Breast epithelium (tissue), 4 donors: ENCODE data around the gene ZNF783. TPM values are rescaled to one million over a fixed set of nuclear protein-coding genes. Genes with fewer than 3 reads are reported as not detected.

Experiments used
- DNase-seq, 2 donors: peaks; one replicate each; pipeline ENCODE4 v3.0.0-alpha.2; 2019; ENCODE audit warnings: low spot score in 2 of 2
- H3K27ac ChIP-seq, 2 donors: fragments of 200-600 bp; sonication (generic) in 1 of 2; one replicate each; pipeline ENCODE4 v1.5.1; 2016 to 2019; ENCODE audit warnings: mild to moderate bottlenecking in 1 of 2
- H3K27me3 ChIP-seq, 2 donors: fragments of 200-600 bp; sonication (generic) in 1 of 2; one replicate each; pipeline versions ENCODE4 v1.5.1 to v1.6.0; 2017 to 2019; ENCODE audit warnings: control low read depth in 1 of 2, mild to moderate bottlenecking in 1 of 2
- H3K36me3 ChIP-seq: fragments of 200-600 bp; one replicate; pipeline ENCODE4 v1.5.1; 2019
- H3K4me1 ChIP-seq, 2 donors: fragments of 200-600 bp; sonication (generic); one replicate each; pipeline ENCODE4 v1.5.1; 2016 to 2019; ENCODE audit warnings: control low read depth in 1 of 2
- H3K4me3 ChIP-seq, 3 donors: fragments of 200-600 bp; sonication (generic); 1 replicate in 2 of 3; 2 replicates in 1 of 3; pipeline ENCODE4 v1.5.1; 2016 to 2019; ENCODE audit warnings: mild to moderate bottlenecking in 3 of 3, moderate library complexity in 2 of 3
- H3K9me3 ChIP-seq, 2 donors: fragments of 200-600 bp; sonication (generic) in 1 of 2; one replicate each; pipeline ENCODE4 v1.5.1; 2016 to 2019; ENCODE audit warnings: control low read depth in 1 of 2
- POLR2A ChIP-seq: fragments of 450-650 bp; IDR thresholded peaks from one replicate; pipeline ENCODE4 v1.6.1; 2016; ENCODE audit warnings: antibody characterized with exemption, mild to moderate bottlenecking, moderate library complexity
- POLR2AphosphoS5 ChIP-seq, 3 donors: sonication (generic); formaldehyde crosslinking; IDR thresholded peaks; one replicate each; pipeline ENCODE4 v1.6.1; 2017; ENCODE audit warnings: antibody characterized with exemption in 3 of 3
- intact Hi-C: fragments of 100-400 bp; cut with DNase I; formaldehyde crosslinking; loops from one replicate; pipeline ENCODE4 v1.15.1; 2023; ENCODE audit warnings: low total_unique reads
- total RNA-seq, 3 donors: library from RNA; depleted of rRNA; stranded (reverse); fragments of >200 nt; gene quantifications; one replicate each; pipeline ENCODE4 v1.1.0, GENCODE V29; 2016
- TF ChIP-seq, protein P1 (sequence below), 3 donors: fragments of 450-650 bp; IDR thresholded peaks; one replicate each; pipeline ENCODE4 v1.5.1; 2016 to 2017; ENCODE audit warnings: antibody characterized with exemption in 3 of 3, mild to moderate bottlenecking in 3 of 3, moderate library complexity in 3 of 3

The ZNF783 gene
- total RNA-seq, 3 donors from 2014 or later: 13.6 to 23.9 (median 17.6) TPM

- TF ChIP-seq POLR2AphosphoS5 (IDR thresholded peaks at IDR 0.05): no peak
- TF ChIP-seq, protein P1, sequence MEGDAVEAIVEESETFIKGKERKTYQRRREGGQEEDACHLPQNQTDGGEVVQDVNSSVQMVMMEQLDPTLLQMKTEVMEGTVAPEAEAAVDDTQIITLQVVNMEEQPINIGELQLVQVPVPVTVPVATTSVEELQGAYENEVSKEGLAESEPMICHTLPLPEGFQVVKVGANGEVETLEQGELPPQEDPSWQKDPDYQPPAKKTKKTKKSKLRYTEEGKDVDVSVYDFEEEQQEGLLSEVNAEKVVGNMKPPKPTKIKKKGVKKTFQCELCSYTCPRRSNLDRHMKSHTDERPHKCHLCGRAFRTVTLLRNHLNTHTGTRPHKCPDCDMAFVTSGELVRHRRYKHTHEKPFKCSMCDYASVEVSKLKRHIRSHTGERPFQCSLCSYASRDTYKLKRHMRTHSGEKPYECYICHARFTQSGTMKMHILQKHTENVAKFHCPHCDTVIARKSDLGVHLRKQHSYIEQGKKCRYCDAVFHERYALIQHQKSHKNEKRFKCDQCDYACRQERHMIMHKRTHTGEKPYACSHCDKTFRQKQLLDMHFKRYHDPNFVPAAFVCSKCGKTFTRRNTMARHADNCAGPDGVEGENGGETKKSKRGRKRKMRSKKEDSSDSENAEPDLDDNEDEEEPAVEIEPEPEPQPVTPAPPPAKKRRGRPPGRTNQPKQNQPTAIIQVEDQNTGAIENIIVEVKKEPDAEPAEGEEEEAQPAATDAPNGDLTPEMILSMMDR (IDR thresholded peaks at IDR 0.05): no peak
Measured at GRCh38 chr7:149255174-149255573, 6.8 kb upstream of the ZNF783 start.

GRCh38 chr7:149256568-149256967, 5.4 kb upstream of the ZNF783 start:
- Histone ChIP-seq H3K4me1 (no peaks in the 10 kb centered on the region), H3K27me3 (no peaks in the 10 kb centered on the region), H3K27ac (no peak overlapping the region), H3K9me3 (no peaks in the 10 kb centered on the region), H3K36me3 (peaks cover 4% of the 10 kb centered on the region), H3K4me3 (no peak overlapping the region)
- no peak for DNase-seq
- intact Hi-C loops: no loop called here
- no peak for TF ChIP-seq POLR2AphosphoS5 (IDR thresholded peaks at IDR 0.05)
- TF ChIP-seq, protein P1 (IDR thresholded peaks at IDR 0.05): no peak
- no peak for TF ChIP-seq POLR2A

More at GRCh38 chr7:149255174-149255573, 6.8 kb upstream of the ZNF783 start:
- no peak for DNase-seq
- Histone ChIP-seq H3K27ac (no peak overlapping the region), H3K27me3 (no peaks in the 10 kb centered on the region), H3K9me3 (no peaks in the 10 kb centered on the region), H3K36me3 (peaks cover 4% of the 10 kb centered on the region), H3K4me1 (no peaks in the 10 kb centered on the region), H3K4me3 (no peak overlapping the region)
- intact Hi-C loops: no loop called here

DNA sequence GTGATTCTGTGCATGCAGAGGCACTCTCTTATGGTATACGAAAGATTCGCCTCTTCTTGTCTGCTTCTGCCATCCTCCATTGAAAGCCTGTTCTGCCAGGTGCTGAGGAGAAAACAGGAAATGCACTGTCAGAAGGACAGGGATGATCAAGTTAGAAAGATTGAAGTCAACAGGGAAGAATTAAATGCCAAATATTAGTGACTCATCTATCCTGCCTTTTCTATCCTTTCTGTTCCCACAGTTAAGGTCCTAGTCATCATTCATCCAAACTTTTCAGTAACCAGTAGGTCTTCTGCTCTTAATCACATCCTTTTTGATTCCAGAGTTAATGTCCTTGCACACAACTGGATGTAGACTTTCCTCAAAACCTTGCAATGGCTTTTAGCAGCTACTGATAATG, 4.8 kb upstream of the ZNF783 start:
- no peaks in the 10 kb centered on the region for H3K4me1 ChIP-seq
- peaks cover 4% of the 10 kb centered on the region for H3K36me3 ChIP-seq
- H3K9me3 ChIP-seq: no peaks in the 10 kb centered on the region
- intact Hi-C loops: no loop called here
- H3K27ac ChIP-seq: no peak overlapping the region
- TF ChIP-seq POLR2AphosphoS5 (IDR thresholded peaks at IDR 0.05) (no peak), POLR2A (no peak)
- TF ChIP-seq, protein P1 (IDR thresholded peaks at IDR 0.05): no peak
- H3K4me3 ChIP-seq: no peak overlapping the region
- no peaks in the 10 kb centered on the region for H3K27me3 ChIP-seq
- no peak for DNase-seq

DNA sequence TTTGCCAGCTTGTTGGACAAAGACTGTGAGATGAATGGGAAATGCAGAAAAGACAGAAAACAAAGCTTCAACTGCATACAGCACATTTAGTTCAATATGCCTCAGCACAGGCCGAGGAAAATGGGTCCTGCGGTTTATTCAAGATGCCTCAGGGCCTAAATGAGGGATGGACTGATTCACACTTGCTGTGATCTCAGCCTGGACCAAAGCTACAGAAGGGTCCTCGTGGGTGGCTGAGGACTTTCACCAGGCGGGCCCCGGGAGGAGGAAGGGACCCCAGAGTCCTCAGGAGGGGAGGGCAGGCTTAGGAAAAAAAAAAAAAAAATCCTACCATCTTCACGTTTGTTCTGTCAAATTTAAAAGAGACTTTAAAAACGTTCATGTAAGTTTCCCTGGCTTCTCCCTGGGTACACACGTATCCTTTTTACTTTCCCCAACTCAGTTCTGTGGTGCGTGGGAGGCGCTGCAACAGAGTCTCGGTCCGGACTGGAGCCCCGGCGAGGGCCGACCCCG, 624 bp upstream of the ZNF783 start:
- intact Hi-C loops: loop anchor here (5.0 kb wide), 1 partner anchor 1856 kb away; no protein-coding TSS in a partner anchor
- no peaks in the 10 kb centered on the region for H3K36me3 ChIP-seq
- no peaks in the 10 kb centered on the region for H3K4me1 ChIP-seq
- peak overlapping the region; percentile 47 to 96 (median 71) for H3K4me3 ChIP-seq
- peak overlapping the region; percentile 94 to 99 for H3K27ac ChIP-seq
- TF ChIP-seq, protein P1 (IDR thresholded peaks at IDR 0.05): no peak
- TF ChIP-seq POLR2AphosphoS5 (IDR thresholded peaks at IDR 0.05) (no peak), POLR2A (no peak)
- H3K27me3 ChIP-seq: no peaks in the 10 kb centered on the region
- no peak for DNase-seq
- H3K9me3 ChIP-seq: no peaks in the 10 kb centered on the region

DNA sequence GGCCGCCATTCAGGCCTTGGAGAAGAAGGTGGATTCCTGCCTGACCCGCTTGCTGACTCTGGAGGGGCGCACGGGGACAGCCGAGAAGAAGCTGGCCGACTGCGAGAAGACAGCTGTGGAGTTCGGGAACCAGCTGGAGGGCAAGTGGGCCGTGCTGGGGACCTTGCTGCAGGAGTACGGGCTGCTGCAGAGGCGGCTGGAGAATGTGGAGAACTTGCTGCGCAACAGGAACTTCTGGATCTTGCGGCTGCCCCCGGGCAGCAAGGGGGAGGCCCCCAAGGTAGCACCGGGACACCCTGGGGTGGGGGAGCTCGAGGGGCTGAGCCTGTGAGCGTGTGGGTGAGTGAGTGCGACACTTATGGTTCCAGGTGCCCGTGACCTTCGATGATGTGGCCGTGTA, 4.5 kb downstream of the ZNF783 start:
- intact Hi-C loops: loop anchor here (5.0 kb wide), 1 partner anchor 346 kb away; no protein-coding TSS in a partner anchor
- Histone ChIP-seq H3K27me3 (no peaks in the 10 kb centered on the region), H3K36me3 (peaks cover 7% of the 10 kb centered on the region), H3K4me3 (no peak overlapping the region), H3K27ac (no peak overlapping the region), H3K4me1 (no peaks in the 10 kb centered on the region), H3K9me3 (no peaks in the 10 kb centered on the region)
- DNase-seq: no peak
- TF ChIP-seq, protein P1 (IDR thresholded peaks at IDR 0.05): no peak
- no peak for TF ChIP-seq POLR2A
- TF ChIP-seq POLR2AphosphoS5 (IDR thresholded peaks at IDR 0.05): no peak
